NB4 (cell line): ENCODE measurements around the gene INHBA.

Experiments
- MYC ChIP-seq: IDR thresholded peaks from 2 replicates; pipeline ENCODE4 v1.6.1; 2011; ENCODE audit warnings: low read depth, low read length
- POLR2A ChIP-seq: IDR thresholded peaks from 2 replicates; pipeline ENCODE4 v1.6.1; 2011; ENCODE audit warnings: mild to moderate bottlenecking; ENCODE audit not compliant: insufficient read length; ENCODE audit errors: extremely low read depth
- TF ChIP-seq, protein P1 (sequence below): IDR thresholded peaks from one replicate; pipeline ENCODE4 v1.5.1; 2012; ENCODE audit warnings: low read depth, low read length

GRCh38 chr7:41641665-41642014 lies 61.2 kb downstream of the INHBA start:
- TF ChIP-seq, protein P1, sequence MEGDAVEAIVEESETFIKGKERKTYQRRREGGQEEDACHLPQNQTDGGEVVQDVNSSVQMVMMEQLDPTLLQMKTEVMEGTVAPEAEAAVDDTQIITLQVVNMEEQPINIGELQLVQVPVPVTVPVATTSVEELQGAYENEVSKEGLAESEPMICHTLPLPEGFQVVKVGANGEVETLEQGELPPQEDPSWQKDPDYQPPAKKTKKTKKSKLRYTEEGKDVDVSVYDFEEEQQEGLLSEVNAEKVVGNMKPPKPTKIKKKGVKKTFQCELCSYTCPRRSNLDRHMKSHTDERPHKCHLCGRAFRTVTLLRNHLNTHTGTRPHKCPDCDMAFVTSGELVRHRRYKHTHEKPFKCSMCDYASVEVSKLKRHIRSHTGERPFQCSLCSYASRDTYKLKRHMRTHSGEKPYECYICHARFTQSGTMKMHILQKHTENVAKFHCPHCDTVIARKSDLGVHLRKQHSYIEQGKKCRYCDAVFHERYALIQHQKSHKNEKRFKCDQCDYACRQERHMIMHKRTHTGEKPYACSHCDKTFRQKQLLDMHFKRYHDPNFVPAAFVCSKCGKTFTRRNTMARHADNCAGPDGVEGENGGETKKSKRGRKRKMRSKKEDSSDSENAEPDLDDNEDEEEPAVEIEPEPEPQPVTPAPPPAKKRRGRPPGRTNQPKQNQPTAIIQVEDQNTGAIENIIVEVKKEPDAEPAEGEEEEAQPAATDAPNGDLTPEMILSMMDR: no peak
- TF ChIP-seq MYC (no peak), POLR2A (no peak)
